Panc1 (cell line): ENCODE data around the gene ODF4. TPM values are rescaled to one million over a fixed set of nuclear protein-coding genes. Genes with fewer than 3 reads are reported as not detected.

Source experiments
- ATAC-seq: fragments of 200-7000 bp; cut with Tn5 transposase; 2 replicates; pipeline ENCODE4 v1.9.1; 2020; ENCODE audit warnings: mild to moderate bottlenecking, moderate library complexity
- BruUV-seq: library from RNA; stranded (reverse); fragments of 400-500 nt; replicated peaks from 2 replicates; lab custom pipeline; 2021; lab: Mats Ljungman, UMichigan
- CTCF ChIA-PET: fragments of 300-600 bp; sonication (Branson Sonifier 250); formaldehyde crosslinking; loops from one replicate; lab custom pipeline; 2022; ENCODE audit warnings: antibody characterized with exemption; lab: Charles Lee
- POLR2A ChIA-PET: fragments of 300-600 bp; sonication (Branson Sonifier 250); formaldehyde crosslinking; loops from one replicate; lab custom pipeline; 2022; ENCODE audit warnings: antibody characterized with exemption; lab: Charles Lee
- DNase-seq: peaks from one replicate; pipeline ENCODE4 v3.0.0-alpha.2; 2010; ENCODE audit warnings: low read depth, low spot score
- H3K27ac ChIP-seq: 2 replicates; pipeline ENCODE4 v1.5.1; 2011; ENCODE audit warnings: mild to moderate bottlenecking, low read length, inconsistent platforms
- H3K27me3 ChIP-seq: fragments of 200-500 bp; sonication (Bioruptor generic); 2 replicates; pipeline ENCODE4 v1.6.0; 2014; ENCODE audit warnings: low read length, inconsistent platforms; ENCODE audit not compliant: control insufficient read depth, insufficient read depth
- H3K36me3 ChIP-seq: fragments of 200-500 bp; sonication (Bioruptor generic); 2 replicates; pipeline ENCODE4 v1.5.1; 2014; ENCODE audit warnings: inconsistent platforms, mild to moderate bottlenecking, low read length, moderate library complexity; ENCODE audit not compliant: control insufficient read depth, insufficient read depth
- H3K4me1 ChIP-seq: 2 replicates; pipeline ENCODE4 v1.5.1; 2011; ENCODE audit warnings: inconsistent platforms, mild to moderate bottlenecking, low read length, moderate library complexity; ENCODE audit not compliant: control insufficient read depth, insufficient read depth
- H3K4me3 ChIP-seq, 2 experiments: 2 replicates each; pipeline ENCODE4 v1.5.1; 2011 to 2012; ENCODE audit warnings: low read depth in 2 of 2, low read length in 2 of 2, mild to moderate bottlenecking in 2 of 2, inconsistent platforms in 1 of 2, moderate library complexity in 1 of 2
- H3K9me3 ChIP-seq: fragments of 200-500 bp; sonication (Bioruptor generic); 2 replicates; pipeline ENCODE4 v1.5.1; 2014; ENCODE audit warnings: low read depth, mild to moderate bottlenecking, inconsistent platforms, low read length, moderate library complexity; ENCODE audit not compliant: control insufficient read depth, insufficient read depth
- POLR2AphosphoS5 ChIP-seq: IDR thresholded peaks from 2 replicates; pipeline ENCODE4 v1.6.1; 2012; ENCODE audit warnings: mild to moderate bottlenecking, low read depth, low read length, moderate library complexity
- REST ChIP-seq, 2 experiments: IDR thresholded peaks; 2 replicates each; pipeline ENCODE4 v1.6.1; 2011 to 2012; ENCODE audit warnings: low read depth in 2 of 2, control low read depth in 1 of 2, low read length in 1 of 2, mild to moderate bottlenecking in 1 of 2, moderate library complexity in 1 of 2; ENCODE audit not compliant: insufficient read depth in 1 of 2
- SIN3A ChIP-seq: IDR thresholded peaks from 2 replicates; pipeline ENCODE4 v1.6.1; 2012; ENCODE audit warnings: low read depth, mild to moderate bottlenecking, low read length, moderate library complexity, borderline replicate concordance; ENCODE audit not compliant: insufficient read depth
- TCF7L2 ChIP-seq: IDR thresholded peaks from 2 replicates; pipeline ENCODE4 v1.6.1; 2011; ENCODE audit warnings: mild to moderate bottlenecking, low read depth, low read length, inconsistent platforms
- in situ Hi-C: cut with HindIII; loops from 2 replicates; pipeline ENCODE4 v1.10.0; 2016; ENCODE audit warnings: low sequenced_read_pairs, low pct_unique_long_range_greater_than_20kb
- intact Hi-C: fragments of 100-400 bp; cut with micrococcal nuclease; formaldehyde crosslinking; loops from one replicate; pipeline ENCODE4 v1.10.0; 2022; ENCODE audit not compliant: unreplicated experiment
- total RNA-seq: library from RNA; stranded (reverse); gene quantifications from one replicate; pipeline ENCODE4 v1.2.1, GENCODE V29; 2021; ENCODE audit not compliant: unreplicated experiment
- TF ChIP-seq, protein P1 (sequence below): fragments of 450-650 bp; IDR thresholded peaks from 2 replicates; pipeline ENCODE4 v1.5.1; 2017; ENCODE audit warnings: mild to moderate bottlenecking

The ODF4 gene
- total RNA-seq, 1 experiment from 2014 or later: not detected

DNA sequence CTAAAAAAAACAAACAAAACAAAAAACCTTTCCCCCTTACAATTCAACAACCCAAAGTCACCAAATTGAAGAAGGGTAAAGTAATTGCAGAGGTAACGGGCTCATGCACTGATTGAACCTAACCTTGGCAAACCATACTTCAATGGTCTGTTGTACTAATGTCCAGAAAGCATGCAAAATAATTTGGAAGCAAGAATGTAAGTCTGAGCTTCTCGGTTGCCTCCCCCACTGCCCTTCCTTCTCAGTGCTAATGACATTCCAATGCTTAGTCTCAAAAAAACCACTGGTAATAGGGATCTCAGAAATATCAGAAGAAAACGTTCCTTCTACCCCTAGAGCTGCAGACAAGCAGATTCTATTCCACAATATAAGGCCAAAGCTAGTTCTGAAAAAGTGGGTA is 21.1 kb downstream of the ODF4 start:
- Histone ChIP-seq H3K9me3 (no peaks in the 10 kb centered on the region), H3K27ac (no peak overlapping the region), H3K27me3 (no peaks in the 10 kb centered on the region), H3K4me1 (no peaks in the 10 kb centered on the region), H3K36me3 (no peaks in the 10 kb centered on the region), H3K4me3 (no peak overlapping the region)
- in situ Hi-C loops (no loop called here), intact Hi-C loops (no loop called here)
- no TSS peak for BruUV-seq
- no peak for TF ChIP-seq SIN3A
- no peak for TF ChIP-seq TCF7L2
- no peak for TF ChIP-seq REST (IDR thresholded peaks at IDR 0.05; ENCODE audit: insufficient read depth in 1 of 2, low read depth in 2 of 2, low read length in 1 of 2)
- TF ChIP-seq, protein P1, sequence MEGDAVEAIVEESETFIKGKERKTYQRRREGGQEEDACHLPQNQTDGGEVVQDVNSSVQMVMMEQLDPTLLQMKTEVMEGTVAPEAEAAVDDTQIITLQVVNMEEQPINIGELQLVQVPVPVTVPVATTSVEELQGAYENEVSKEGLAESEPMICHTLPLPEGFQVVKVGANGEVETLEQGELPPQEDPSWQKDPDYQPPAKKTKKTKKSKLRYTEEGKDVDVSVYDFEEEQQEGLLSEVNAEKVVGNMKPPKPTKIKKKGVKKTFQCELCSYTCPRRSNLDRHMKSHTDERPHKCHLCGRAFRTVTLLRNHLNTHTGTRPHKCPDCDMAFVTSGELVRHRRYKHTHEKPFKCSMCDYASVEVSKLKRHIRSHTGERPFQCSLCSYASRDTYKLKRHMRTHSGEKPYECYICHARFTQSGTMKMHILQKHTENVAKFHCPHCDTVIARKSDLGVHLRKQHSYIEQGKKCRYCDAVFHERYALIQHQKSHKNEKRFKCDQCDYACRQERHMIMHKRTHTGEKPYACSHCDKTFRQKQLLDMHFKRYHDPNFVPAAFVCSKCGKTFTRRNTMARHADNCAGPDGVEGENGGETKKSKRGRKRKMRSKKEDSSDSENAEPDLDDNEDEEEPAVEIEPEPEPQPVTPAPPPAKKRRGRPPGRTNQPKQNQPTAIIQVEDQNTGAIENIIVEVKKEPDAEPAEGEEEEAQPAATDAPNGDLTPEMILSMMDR: no peak
- TF ChIP-seq POLR2AphosphoS5: no peak
- no peak for DNase-seq
- ChIA-PET CTCF (no interaction called here), POLR2A (no interaction called here)
- ATAC-seq: no peak

DNA sequence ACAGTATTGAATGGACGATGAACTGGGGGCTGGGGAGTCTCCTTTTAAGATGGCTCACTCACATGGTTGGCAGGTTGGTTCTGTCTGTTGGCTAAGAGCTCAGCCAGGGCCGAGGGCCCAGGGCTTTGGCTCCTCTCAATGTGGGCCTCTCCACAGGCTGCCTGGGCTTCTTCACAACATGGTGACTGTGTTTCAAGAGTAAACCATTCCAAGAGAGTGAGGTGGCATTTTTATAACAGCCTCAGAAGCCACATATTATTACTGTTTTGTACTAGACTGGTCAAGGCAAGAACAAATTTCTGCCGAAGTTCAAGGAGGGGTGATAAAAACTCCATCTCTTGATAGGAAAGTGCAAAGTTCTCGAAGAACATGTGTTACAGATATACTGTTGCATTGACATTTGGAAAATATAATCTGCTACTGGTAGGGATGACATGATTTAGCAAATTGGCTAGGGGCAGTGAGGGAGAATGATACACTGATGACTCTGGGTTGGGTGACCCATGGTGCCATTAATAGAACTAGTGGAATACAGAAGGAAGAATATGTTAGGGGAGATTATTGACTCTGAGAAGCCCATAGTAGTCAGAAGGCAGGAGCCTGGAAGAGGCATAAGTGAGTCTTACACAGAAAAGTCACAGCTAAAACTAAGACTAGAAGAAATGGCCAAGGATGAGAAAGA is 23.2 kb downstream of the ODF4 start:
- DNase-seq (no peak), ATAC-seq (no peak)
- H3K4me1 ChIP-seq: no peaks in the 10 kb centered on the region
- POLR2A ChIA-PET: no interaction called here
- BruUV-seq: no TSS peak
- no peak overlapping the region for H3K4me3 ChIP-seq
- no peak for TF ChIP-seq REST (IDR thresholded peaks at IDR 0.05; ENCODE audit: insufficient read depth in 1 of 2, low read depth in 2 of 2, low read length in 1 of 2)
- TF ChIP-seq, protein P1: no peak
- no peak for TF ChIP-seq SIN3A
- TF ChIP-seq TCF7L2: no peak
- TF ChIP-seq POLR2AphosphoS5: no peak
- H3K9me3 ChIP-seq: no peaks in the 10 kb centered on the region
- intact Hi-C loops: no loop called here
- in situ Hi-C loops: no loop called here
- H3K36me3 ChIP-seq: no peaks in the 10 kb centered on the region
- no peaks in the 10 kb centered on the region for H3K27me3 ChIP-seq
- CTCF ChIA-PET: no interaction called here
- H3K27ac ChIP-seq: no peak overlapping the region
